GM21360 (cell line): ENCODE measurements around the gene UNCX.

Source experiments
- ATAC-seq: cut with Tn5 transposase; IDR thresholded peaks from one replicate; pipeline ENCODE4 v1.9.1; 2021; ENCODE audit warnings: mild to moderate bottlenecking, moderate library complexity; ENCODE audit not compliant: unreplicated experiment

Gene UNCX

GRCh38 chr7:1214516-1214915 is 18.2 kb upstream of the UNCX start:
- ATAC-seq = no peak

GRCh38 chr7:1218541-1219165 is 14.0 kb upstream of the UNCX start:
- no peak for ATAC-seq

GRCh38 chr7:1219498-1219897 is 13.2 kb upstream of the UNCX start:
- ATAC-seq = no peak

- no peak for ATAC-seq
Observed at GRCh38 chr7:1220000-1220726, 12.5 kb upstream of the UNCX start.

- no peak for ATAC-seq
Observed at GRCh38 chr7:1220977-1221745, 11.5 kb upstream of the UNCX start.

GRCh38 chr7:1223196-1223981 is 9.3 kb upstream of the UNCX start:
- no peak for ATAC-seq

GRCh38 chr7:1224086-1224716 is 8.5 kb upstream of the UNCX start:
- ATAC-seq = no peak

GRCh38 chr7:1225030-1225429 is 7.6 kb upstream of the UNCX start:
- ATAC-seq = no peak

- no peak for ATAC-seq
Observed at GRCh38 chr7:1225441-1226185, 7.1 kb upstream of the UNCX start.

- no peak for ATAC-seq
Observed at GRCh38 chr7:1226186-1226901, 6.3 kb upstream of the UNCX start.

GRCh38 chr7:1227071-1227804 is 5.4 kb upstream of the UNCX start:
- ATAC-seq = no peak

GRCh38 chr7:1227814-1228544 is 4.7 kb upstream of the UNCX start:
- ATAC-seq = no peak

GRCh38 chr7:1228545-1229201 is 4.0 kb upstream of the UNCX start:
- no peak for ATAC-seq

- ATAC-seq = no peak
Observed at GRCh38 chr7:1229202-1229947, 3.3 kb upstream of the UNCX start.

GRCh38 chr7:1229956-1230355 is 2.7 kb upstream of the UNCX start:
- no peak for ATAC-seq

- ATAC-seq = no peak
Observed at GRCh38 chr7:1230411-1231213, 2.1 kb upstream of the UNCX start.
